ENCODE data around the gene ZNF490. TPM values are rescaled to one million over a fixed set of nuclear protein-coding genes. Genes with fewer than 3 reads are reported as not detected.

The ZNF490 gene
- total RNA-seq (6.0 TPM), polyA plus RNA-seq (1.6 TPM)
- long read RNA-seq, donor 1 = 0 reads
- long read RNA-seq, donor 2, full-length matches to known transcripts = 1 of 1 reads
- long read RNA-seq, donor 2, partial matches to known transcripts = 0 of 1 reads
- long read RNA-seq, donor 2, other reads (novel, unspliced or antisense) = 0 of 1 reads
- long read RNA-seq, donor 3, full-length matches to known transcripts = 2 of 2 reads
- long read RNA-seq, donor 3, partial matches to known transcripts = 0 of 2 reads
- long read RNA-seq, donor 3, other reads (novel, unspliced or antisense) = 0 of 2 reads
- long read RNA-seq, donor 4, partial matches to known transcripts = 20 of 20 reads
- long read RNA-seq, donor 4, other reads (novel, unspliced or antisense) = 0 of 20 reads
- long read RNA-seq, donor 5, partial matches to known transcripts = 0 of 18 reads
- long read RNA-seq, donor 5, other reads (novel, unspliced or antisense) = 18 of 18 reads
- long read RNA-seq, donor 6, full-length matches to known transcripts = 1 of 1 reads
- long read RNA-seq, donor 6, partial matches to known transcripts = 0 of 1 reads
- long read RNA-seq, donor 6, other reads (novel, unspliced or antisense) = 0 of 1 reads
- long read RNA-seq, donor 7, full-length matches to known transcripts = 2 of 2 reads
- long read RNA-seq, donor 7, partial matches to known transcripts = 0 of 2 reads
- long read RNA-seq, donor 7, other reads (novel, unspliced or antisense) = 0 of 2 reads
- long read RNA-seq, donor 8, full-length matches to known transcripts = 1 of 1 reads
- long read RNA-seq, donor 8, partial matches to known transcripts = 0 of 1 reads
- long read RNA-seq, donor 8, other reads (novel, unspliced or antisense) = 0 of 1 reads
- long read RNA-seq, donor 9, partial matches to known transcripts = 6 of 6 reads
- long read RNA-seq, donor 9, other reads (novel, unspliced or antisense) = 0 of 6 reads
- long read RNA-seq, donor 10 = 0 reads

- under 1% methylated on average over 61 of the region's 61 CpGs for WGBS
- Histone ChIP-seq H3K4me1 (ENCODE audit: control insufficient read depth in 2 of 2, insufficient read depth in 2 of 2, low read length in 2 of 2) (peaks cover 25 to 35% of the 10 kb centered on the region in 2 donors), H3K36me3 (ENCODE audit: control insufficient read depth in 2 of 2, insufficient read depth in 2 of 2, low read length in 1 of 2) (peaks cover 11 to 21% of the 10 kb centered on the region in 2 donors), H3K9me3 (ENCODE audit: control insufficient read depth in 2 of 2, insufficient read depth in 1 of 2, low read length in 1 of 2) (no peaks in the 10 kb centered on the region), H3K27me3 (ENCODE audit: control insufficient read depth in 2 of 2, insufficient read depth in 1 of 2, low read length in 1 of 2) (no peaks in the 10 kb centered on the region), H3K4me3 (ENCODE audit: low read length in 2 of 2) (peak within 1 kb of the TSS; percentile 71 to 89), H3K27ac (ENCODE audit: low read depth in 1 of 2, low read length in 1 of 2) (peak within 1 kb of the TSS; percentile 88 to 93)
- peak; percentile 91 to 99 (median 95) for DNase-seq (ENCODE audit: low read depth in 6 of 9, low spot score in 9 of 9)
Measured at GRCh38 chr19:12610540-12611360, at the start of gene ZNF490, which contains the start of gene ZNF791. TSS of gene ZNF490 (minus strand) at chr19:12610813. CDS start at chr19:12610680, 133 bp downstream. TSS of gene ZNF791 (plus strand) at chr19:12610920. CDS start at chr19:12611080, 160 bp downstream.

- 97% methylated on average over 22 of the region's 22 CpGs for WGBS
- Histone ChIP-seq H3K36me3 (ENCODE audit: control insufficient read depth in 2 of 2, insufficient read depth in 2 of 2, low read length in 1 of 2) (peaks cover 59 to 61% of the 10 kb centered on the region in 2 donors), H3K27me3 (ENCODE audit: control insufficient read depth in 2 of 2, insufficient read depth in 1 of 2, low read length in 1 of 2) (no peaks in the 10 kb centered on the region), H3K27ac (ENCODE audit: low read depth in 1 of 2, low read length in 1 of 2) (no peak overlapping the region), H3K4me1 (ENCODE audit: control insufficient read depth in 2 of 2, insufficient read depth in 2 of 2, low read length in 2 of 2) (no peaks in the 10 kb centered on the region), H3K4me3 (ENCODE audit: low read length in 2 of 2) (no peak overlapping the region), H3K9me3 (ENCODE audit: control insufficient read depth in 2 of 2, insufficient read depth in 1 of 2, low read length in 1 of 2) (peaks cover 0 to 4% of the 10 kb centered on the region in 2 donors)
- no peak for DNase-seq (ENCODE audit: low read depth in 6 of 9, low spot score in 9 of 9)
Measured at GRCh38 chr19:12657966-12658365, 47.4 kb upstream of the ZNF490 start.

GRCh38 chr19:12656899-12657571, 46.4 kb upstream of the ZNF490 start:
- Histone ChIP-seq H3K9me3 (ENCODE audit: control insufficient read depth in 2 of 2, insufficient read depth in 1 of 2, low read length in 1 of 2) (peaks cover 0 to 4% of the 10 kb centered on the region in 2 donors), H3K27ac (ENCODE audit: low read depth in 1 of 2, low read length in 1 of 2) (no peak overlapping the region), H3K4me1 (ENCODE audit: control insufficient read depth in 2 of 2, insufficient read depth in 2 of 2, low read length in 2 of 2) (no peaks in the 10 kb centered on the region), H3K27me3 (ENCODE audit: control insufficient read depth in 2 of 2, insufficient read depth in 1 of 2, low read length in 1 of 2) (no peaks in the 10 kb centered on the region), H3K36me3 (ENCODE audit: control insufficient read depth in 2 of 2, insufficient read depth in 2 of 2, low read length in 1 of 2) (peaks cover 54 to 55% of the 10 kb centered on the region in 2 donors), H3K4me3 (ENCODE audit: low read length in 2 of 2) (no peak overlapping the region)
- WGBS = 97% methylated on average over 50 of the region's 50 CpGs
- no peak for DNase-seq (ENCODE audit: low read depth in 6 of 9, low spot score in 9 of 9)

- over 99% methylated on average over 8 of the region's 8 CpGs for WGBS
- Histone ChIP-seq H3K9me3 (ENCODE audit: control insufficient read depth in 2 of 2, insufficient read depth in 1 of 2, low read length in 1 of 2) (peaks cover 0 to 4% of the 10 kb centered on the region in 2 donors), H3K4me1 (ENCODE audit: control insufficient read depth in 2 of 2, insufficient read depth in 2 of 2, low read length in 2 of 2) (no peaks in the 10 kb centered on the region), H3K4me3 (ENCODE audit: low read length in 2 of 2) (no peak overlapping the region), H3K27me3 (ENCODE audit: control insufficient read depth in 2 of 2, insufficient read depth in 1 of 2, low read length in 1 of 2) (no peaks in the 10 kb centered on the region), H3K36me3 (ENCODE audit: control insufficient read depth in 2 of 2, insufficient read depth in 2 of 2, low read length in 1 of 2) (peaks cover 43 to 50% of the 10 kb centered on the region in 2 donors), H3K27ac (ENCODE audit: low read depth in 1 of 2, low read length in 1 of 2) (no peak overlapping the region)
- DNase-seq (ENCODE audit: low read depth in 6 of 9, low spot score in 9 of 9) = no peak
Measured at GRCh38 chr19:12655546-12655945, 44.9 kb upstream of the ZNF490 start.

GRCh38 chr19:12652219-12652618, 41.6 kb upstream of the ZNF490 start:
- WGBS = 98% methylated on average over 6 of the region's 6 CpGs
- Histone ChIP-seq H3K27ac (ENCODE audit: low read depth in 1 of 2, low read length in 1 of 2) (no peak overlapping the region), H3K27me3 (ENCODE audit: control insufficient read depth in 2 of 2, insufficient read depth in 1 of 2, low read length in 1 of 2) (peaks cover 0 to 8% of the 10 kb centered on the region in 2 donors), H3K9me3 (ENCODE audit: control insufficient read depth in 2 of 2, insufficient read depth in 1 of 2, low read length in 1 of 2) (peaks cover 0 to 10% of the 10 kb centered on the region in 2 donors), H3K4me1 (ENCODE audit: control insufficient read depth in 2 of 2, insufficient read depth in 2 of 2, low read length in 2 of 2) (peaks cover 0 to 7% of the 10 kb centered on the region in 2 donors), H3K4me3 (ENCODE audit: low read length in 2 of 2) (no peak overlapping the region), H3K36me3 (ENCODE audit: control insufficient read depth in 2 of 2, insufficient read depth in 2 of 2, low read length in 1 of 2) (peaks cover 28 to 36% of the 10 kb centered on the region in 2 donors)
- no peak for DNase-seq (ENCODE audit: low read depth in 6 of 9, low spot score in 9 of 9)

DNA sequence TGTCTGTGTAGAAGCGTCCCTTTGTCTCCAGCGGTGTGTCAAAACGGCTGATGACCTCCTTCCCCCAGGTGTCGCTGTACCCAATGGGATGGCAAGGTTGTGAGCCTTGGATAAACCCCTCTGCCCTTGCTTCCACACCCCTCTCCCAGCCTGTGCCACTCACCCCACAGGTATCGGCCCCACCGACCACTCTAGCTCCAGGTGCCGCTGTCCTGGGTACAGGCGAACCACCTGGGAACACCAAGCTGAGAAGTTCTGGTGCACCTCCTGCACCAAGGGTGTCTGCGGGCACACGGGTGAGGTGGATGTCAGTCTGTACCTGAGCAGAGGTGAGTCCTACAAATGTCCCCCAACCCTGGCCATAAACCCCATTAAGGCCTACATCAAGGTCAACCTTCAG, 39.3 kb upstream of the ZNF490 start:
- no peak for DNase-seq (ENCODE audit: low read depth in 6 of 9, low spot score in 9 of 9)
- peaks cover 0 to 7% of the 10 kb centered on the region in 2 donors for H3K4me1 ChIP-seq (ENCODE audit: control insufficient read depth in 2 of 2, insufficient read depth in 2 of 2, low read length in 2 of 2)
- WGBS = 98% methylated on average over 10 of the region's 10 CpGs
- peaks cover 8 to 19% of the 10 kb centered on the region in 2 donors for H3K36me3 ChIP-seq (ENCODE audit: control insufficient read depth in 2 of 2, insufficient read depth in 2 of 2, low read length in 1 of 2)
- no peak overlapping the region for H3K4me3 ChIP-seq (ENCODE audit: low read length in 2 of 2)
- H3K9me3 ChIP-seq (ENCODE audit: control insufficient read depth in 2 of 2, insufficient read depth in 1 of 2, low read length in 1 of 2) = peaks cover 0 to 12% of the 10 kb centered on the region in 2 donors
- H3K27ac ChIP-seq (ENCODE audit: low read depth in 1 of 2, low read length in 1 of 2) = no peak overlapping the region
- H3K27me3 ChIP-seq (ENCODE audit: control insufficient read depth in 2 of 2, insufficient read depth in 1 of 2, low read length in 1 of 2) = peaks cover 0 to 8% of the 10 kb centered on the region in 2 donors

DNA sequence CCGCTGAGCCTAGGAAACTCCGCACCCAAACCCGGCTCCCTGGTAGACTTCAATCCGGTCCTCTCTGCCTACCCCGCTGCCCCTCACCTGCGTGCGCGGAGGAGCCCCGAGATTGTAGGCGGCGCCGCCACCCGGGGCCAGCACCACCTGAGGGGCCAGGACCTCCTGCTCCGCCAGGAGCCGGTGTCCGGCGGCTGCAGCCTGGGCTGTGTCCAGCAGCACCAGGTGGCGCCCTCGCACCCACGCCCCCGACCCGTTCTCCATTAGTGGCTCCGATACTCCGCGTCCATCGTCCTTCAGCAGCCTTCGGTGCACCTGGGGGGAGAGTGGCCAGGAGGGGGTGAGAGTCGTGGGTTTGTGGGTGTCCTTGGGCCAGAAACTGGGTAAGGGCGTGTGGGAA, 37.5 kb upstream of the ZNF490 start:
- peaks cover 2 to 20% of the 10 kb centered on the region in 2 donors for H3K36me3 ChIP-seq (ENCODE audit: control insufficient read depth in 2 of 2, insufficient read depth in 2 of 2, low read length in 1 of 2)
- H3K27me3 ChIP-seq (ENCODE audit: control insufficient read depth in 2 of 2, insufficient read depth in 1 of 2, low read length in 1 of 2) = peaks cover 0 to 8% of the 10 kb centered on the region in 2 donors
- peaks cover 0 to 7% of the 10 kb centered on the region in 2 donors for H3K4me1 ChIP-seq (ENCODE audit: control insufficient read depth in 2 of 2, insufficient read depth in 2 of 2, low read length in 2 of 2)
- no peak overlapping the region for H3K4me3 ChIP-seq (ENCODE audit: low read length in 2 of 2)
- WGBS = 70% methylated on average over 29 of the region's 29 CpGs
- no peak overlapping the region for H3K27ac ChIP-seq (ENCODE audit: low read depth in 1 of 2, low read length in 1 of 2)
- peaks cover 0 to 12% of the 10 kb centered on the region in 2 donors for H3K9me3 ChIP-seq (ENCODE audit: control insufficient read depth in 2 of 2, insufficient read depth in 1 of 2, low read length in 1 of 2)
- no peak for DNase-seq (ENCODE audit: low read depth in 6 of 9, low spot score in 9 of 9)
